Osteocyte (in vitro differentiated cells): ENCODE results near the gene WIPF2. TPM values are rescaled to one million over a fixed set of nuclear protein-coding genes. Genes with fewer than 3 reads are reported as not detected.
"Not testable (repeated sequence)": the region's sequence is repeated elsewhere in the genome, so short reads cannot be mapped to it uniquely, and the experiment has no call there.

ENCODE experiments used
- DNase-seq: peaks from one replicate; pipeline ENCODE4 v3.0.0; 2021; ENCODE audit warnings: mixed read lengths; ENCODE audit not compliant: unreplicated experiment; ENCODE audit errors: extremely low spot score
- H3K27ac Mint-ChIP-seq: one replicate; pipeline ENCODE4 v1.8.0; 2021; ENCODE audit warnings: mild to moderate bottlenecking, mixed read lengths; ENCODE audit not compliant: unreplicated experiment
- H3K27me3 Mint-ChIP-seq: one replicate; pipeline ENCODE4 v1.8.0; 2021; ENCODE audit warnings: mixed read lengths; ENCODE audit not compliant: unreplicated experiment
- H3K36me3 Mint-ChIP-seq: one replicate; pipeline ENCODE4 v1.8.0; 2021; ENCODE audit warnings: mixed read lengths; ENCODE audit not compliant: unreplicated experiment
- H3K4me1 Mint-ChIP-seq: one replicate; pipeline ENCODE4 v1.8.0; 2021; ENCODE audit warnings: mixed read lengths; ENCODE audit not compliant: unreplicated experiment
- H3K4me3 Mint-ChIP-seq: one replicate; pipeline ENCODE4 v1.8.0; 2021; ENCODE audit warnings: mild to moderate bottlenecking, moderate library complexity, mixed read lengths; ENCODE audit not compliant: unreplicated experiment
- H3K9me3 Mint-ChIP-seq: one replicate; pipeline ENCODE4 v1.8.0; 2021; ENCODE audit warnings: mixed read lengths; ENCODE audit not compliant: unreplicated experiment
- CTCF ChIP-seq: fragments of 200-600 bp; sonication (generic); IDR thresholded peaks from 2 replicates; pipeline ENCODE4 v1.5.0; 2021; ENCODE audit warnings: antibody characterized with exemption, mild to moderate bottlenecking, moderate library complexity
- total RNA-seq: library from RNA; stranded (reverse); gene quantifications from 2 replicates; pipeline ENCODE4 v1.2.1, GENCODE V29; 2021

The WIPF2 gene
- total RNA-seq, 1 donor from 2014 or later = 28.3 TPM

GRCh38 chr17:40301315-40301714, 82.2 kb downstream of the WIPF2 start:
- Mint-ChIP-seq H3K9me3 (no peaks in the 10 kb centered on the region), H3K4me3 (no peak overlapping the region), H3K36me3 (peaks cover 2% of the 10 kb centered on the region), H3K27ac (no peak overlapping the region), H3K27me3 (no peaks in the 10 kb centered on the region), H3K4me1 (peaks cover 46% of the 10 kb centered on the region)
- DNase-seq = no peak
- peak; percentile 39 for TF ChIP-seq CTCF

GRCh38 chr17:40303009-40303657, 84.0 kb downstream of the WIPF2 start:
- no peaks in the 10 kb centered on the region for H3K9me3 Mint-ChIP-seq
- H3K27ac Mint-ChIP-seq = peak overlapping the region; percentile 79
- no peak overlapping the region for H3K4me3 Mint-ChIP-seq
- H3K36me3 Mint-ChIP-seq = no peaks in the 10 kb centered on the region
- H3K4me1 Mint-ChIP-seq = peaks cover 37% of the 10 kb centered on the region
- H3K27me3 Mint-ChIP-seq = no peaks in the 10 kb centered on the region
- TF ChIP-seq CTCF = peak; percentile 82
- DNase-seq = no peak

- Mint-ChIP-seq H3K27ac (peak overlapping the region; percentile 79), H3K27me3 (no peaks in the 10 kb centered on the region), H3K9me3 (no peaks in the 10 kb centered on the region), H3K4me3 (no peak overlapping the region), H3K36me3 (no peaks in the 10 kb centered on the region), H3K4me1 (peaks cover 29% of the 10 kb centered on the region)
- no peak for DNase-seq
- no peak for TF ChIP-seq CTCF
These were observed 84.8 kb downstream of the WIPF2 start for GRCh38 chr17:40303708-40304551.

- Mint-ChIP-seq H3K4me1 (peaks cover 23% of the 10 kb centered on the region), H3K27ac (peak overlapping the region; percentile 79)
- not testable (repeated sequence) for DNase-seq, H3K4me3 Mint-ChIP-seq, H3K27me3 Mint-ChIP-seq, H3K36me3 Mint-ChIP-seq, H3K9me3 Mint-ChIP-seq
These were observed 85.4 kb downstream of the WIPF2 start for GRCh38 chr17:40304552-40304863.

- H3K4me3 Mint-ChIP-seq, H3K9me3 Mint-ChIP-seq, H3K36me3 Mint-ChIP-seq, H3K27me3 Mint-ChIP-seq, DNase-seq: not testable (repeated sequence)
- H3K4me1 Mint-ChIP-seq = peaks cover 23% of the 10 kb centered on the region
- H3K27ac Mint-ChIP-seq = peak overlapping the region; percentile 79
These were observed 85.8 kb downstream of the WIPF2 start for GRCh38 chr17:40304866-40305265.

- Mint-ChIP-seq H3K4me3 (no peak overlapping the region), H3K27ac (no peak overlapping the region), H3K4me1 (peaks cover 23% of the 10 kb centered on the region), H3K36me3 (no peaks in the 10 kb centered on the region), H3K9me3 (no peaks in the 10 kb centered on the region), H3K27me3 (no peaks in the 10 kb centered on the region)
- TF ChIP-seq CTCF = no peak
- DNase-seq = no peak
These were observed 87.3 kb downstream of the WIPF2 start for GRCh38 chr17:40306395-40306794.
